Fibroblast of villous mesenchyme (primary cell): ENCODE data around the gene FAM50A. TPM values are rescaled to one million over a fixed set of nuclear protein-coding genes. Genes with fewer than 3 reads are reported as not detected.

ENCODE experiments used
- DNase-seq: peaks from one replicate; pipeline ENCODE4 v3.0.0-alpha.2; 2010; ENCODE audit warnings: low read depth
- H3K4me3 ChIP-seq: 2 replicates; pipeline ENCODE4 v1.5.1; 2011; ENCODE audit warnings: low read depth, mild to moderate bottlenecking, low read length
- CTCF ChIP-seq: IDR thresholded peaks from 2 replicates; pipeline ENCODE4 v1.5.1; 2012; ENCODE audit warnings: low read depth, mild to moderate bottlenecking, low read length; ENCODE audit not compliant: insufficient read depth
- total RNA-seq: library from RNA; depleted of rRNA; stranded (reverse); fragments of >200 nt; gene quantifications from 2 replicates; pipeline ENCODE4 v1.2.3, GENCODE V29; 2012

Gene FAM50A
- total RNA-seq, 1 donor = 44.9 TPM

GRCh38 chrX:154477891-154478477 lies 34.0 kb downstream of the FAM50A start:
- no peak for TF ChIP-seq CTCF
- no peak for DNase-seq
- peak overlapping the region; percentile 63 for H3K4me3 ChIP-seq

- H3K4me3 ChIP-seq = peak within 1 kb of the TSS; percentile 63
- no peak for TF ChIP-seq CTCF
- DNase-seq = peak; percentile 94
These were observed 35.0 kb downstream of the FAM50A start, which contains the start of gene LAGE3 for GRCh38 chrX:154478728-154479622. LAGE3 (minus strand) TSS chrX:154479281; CDS start chrX:154478915, 366 bp downstream.

GRCh38 chrX:154481195-154481594 lies 37.3 kb downstream of the FAM50A start:
- H3K4me3 ChIP-seq = no peak overlapping the region
- no peak for DNase-seq
- no peak for TF ChIP-seq CTCF

- TF ChIP-seq CTCF = no peak
- H3K4me3 ChIP-seq = no peak overlapping the region
- DNase-seq = no peak
These were observed 38.1 kb downstream of the FAM50A start for GRCh38 chrX:154481911-154482601.

- no peak overlapping the region for H3K4me3 ChIP-seq
- DNase-seq = no peak
- TF ChIP-seq CTCF = no peak
These were observed 38.8 kb downstream of the FAM50A start for GRCh38 chrX:154482786-154483185.

GRCh38 chrX:154483325-154483724 lies 39.4 kb downstream of the FAM50A start:
- no peak for DNase-seq
- no peak for TF ChIP-seq CTCF
- no peak overlapping the region for H3K4me3 ChIP-seq
